GM04503 (cell line): ENCODE data around the gene ZNF764.
"Not testable (repeated sequence)": the region's sequence is repeated elsewhere in the genome, so short reads cannot be mapped to it uniquely, and the experiment has no call there.

ENCODE experiments used
- DNase-seq: peaks from one replicate; pipeline ENCODE4 v3.0.0-alpha.2; 2012; ENCODE audit warnings: low read depth

The ZNF764 gene

DNA sequence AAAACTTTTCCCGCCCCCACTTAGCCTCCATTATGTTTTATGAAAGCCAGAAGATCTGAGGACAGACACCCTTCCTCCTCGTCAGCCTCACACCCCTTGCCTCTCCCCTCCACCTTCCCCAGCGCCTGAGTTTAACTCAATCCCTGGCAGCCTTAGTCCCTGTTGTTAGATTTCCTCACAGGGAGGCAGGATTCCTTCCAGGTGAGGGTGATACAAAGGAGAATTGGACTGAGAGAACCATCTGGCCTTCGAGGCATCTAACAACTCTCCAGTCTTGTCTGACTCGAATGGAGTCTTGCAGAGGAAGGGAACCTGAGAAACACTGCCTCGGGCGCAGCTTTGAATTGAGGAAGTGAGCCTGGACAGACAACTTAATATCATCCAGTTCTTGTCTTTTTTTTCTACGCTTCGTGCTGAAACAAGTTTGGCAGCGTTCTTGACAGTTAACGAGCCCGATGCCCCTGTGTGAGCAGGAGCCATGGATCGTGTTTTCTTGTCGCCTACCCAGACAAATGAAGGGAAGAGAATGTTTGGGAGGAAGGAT, 30.5 kb downstream of the ZNF764 start:
- DNase-seq, result no peak

- DNase-seq, result peak; percentile 82
These were observed 31.1 kb downstream of the ZNF764 start for GRCh38 chr16:30526823-30527634.

GRCh38 chr16:30526137-30526822, 31.9 kb downstream of the ZNF764 start, which contains the start of gene ZNF768:
Gene ZNF768, minus strand, starts transcription at chr16:30526566. Its CDS starts 153 bp downstream, at chr16:30526413.
- no peak for DNase-seq

DNA sequence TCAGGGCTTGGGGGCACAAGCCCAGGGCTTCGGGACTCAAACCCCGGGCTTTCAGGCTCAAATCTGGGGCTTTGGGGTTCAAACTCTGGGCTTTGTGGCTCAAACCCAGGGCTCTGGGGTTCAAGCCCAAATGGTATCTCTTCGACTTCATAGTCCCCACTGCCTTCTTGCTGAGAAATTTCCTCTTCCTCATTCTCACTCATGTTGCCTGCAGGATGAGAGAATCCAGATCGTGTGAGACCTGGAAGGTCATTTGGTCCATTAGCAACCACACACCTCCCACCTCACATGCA, 32.4 kb downstream of the ZNF764 start:
- DNase-seq, result no peak

DNA sequence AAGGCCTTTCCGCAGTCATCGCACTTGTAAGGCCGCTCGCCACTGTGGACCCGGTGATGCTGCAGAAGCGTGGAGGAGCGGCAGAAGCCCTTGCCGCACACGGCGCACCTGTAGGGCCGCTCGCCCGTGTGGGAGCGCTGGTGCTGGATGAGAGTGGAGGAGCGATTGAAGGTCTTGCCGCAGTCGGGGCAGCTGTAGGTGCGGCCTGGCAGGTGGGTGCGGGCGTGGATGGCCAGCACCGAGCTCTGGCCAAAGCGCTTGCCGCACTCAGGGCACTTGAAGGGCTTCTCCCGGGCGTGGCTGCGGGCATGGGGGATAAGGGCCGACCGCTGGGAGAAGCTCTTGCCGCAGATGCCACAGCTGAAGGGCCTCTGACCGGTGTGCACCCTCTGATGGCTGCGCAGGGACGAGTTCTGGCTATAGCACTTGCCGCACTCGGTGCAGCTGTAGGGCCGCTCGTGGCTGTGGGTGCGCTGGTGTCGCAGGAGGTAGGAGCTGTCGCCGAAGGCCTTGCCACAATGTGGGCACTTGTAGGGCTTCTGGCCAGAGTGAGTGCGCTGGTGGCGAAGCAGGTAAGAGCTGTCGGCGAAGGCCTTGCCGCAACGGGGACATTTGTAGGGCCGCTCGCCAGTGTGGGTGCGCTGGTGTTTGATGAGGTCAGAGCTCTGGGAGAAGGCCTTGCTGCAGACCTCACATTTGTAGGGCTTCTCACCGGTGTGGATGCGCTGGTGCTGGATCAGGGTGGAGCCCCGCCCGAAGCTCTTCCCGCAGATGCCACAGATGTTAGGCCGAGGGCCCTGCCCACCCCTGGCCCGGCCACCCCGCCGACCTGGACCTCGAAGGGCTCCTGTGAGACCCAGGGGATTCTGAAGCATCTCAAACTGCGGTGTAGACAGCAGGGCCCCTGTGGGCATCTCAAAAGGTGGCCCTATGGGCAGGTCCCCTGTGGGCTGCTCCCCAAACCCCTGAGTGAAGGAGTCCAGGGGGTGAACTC, 33.3 kb downstream of the ZNF764 start:
- no peak for DNase-seq

- DNase-seq, result no peak
These were observed 34.2 kb downstream of the ZNF764 start for GRCh38 chr16:30523768-30524574.

GRCh38 chr16:30522702-30523463, 35.3 kb downstream of the ZNF764 start:
- DNase-seq, result not testable (repeated sequence)

GRCh38 chr16:30521873-30522641, 36.1 kb downstream of the ZNF764 start:
- DNase-seq, result no peak

DNA sequence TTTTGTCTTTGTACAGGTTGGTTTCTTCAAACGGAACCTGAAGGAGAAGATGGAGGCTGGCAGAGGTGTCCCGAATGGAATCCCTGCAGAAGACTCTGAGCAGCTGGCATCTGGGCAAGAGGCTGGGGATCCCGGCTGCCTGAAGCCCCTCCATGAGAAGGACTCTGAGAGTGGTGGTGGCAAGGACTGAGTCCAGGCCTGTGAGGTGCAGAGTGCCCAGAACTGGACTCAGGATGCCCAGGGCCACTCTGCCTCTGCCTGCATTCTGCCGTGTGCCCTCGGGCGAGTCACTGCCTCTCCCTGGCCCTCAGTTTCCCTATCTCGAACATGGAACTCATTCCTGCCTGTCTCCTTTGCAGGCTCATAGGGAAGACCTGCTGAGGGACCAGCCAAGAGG, 36.7 kb downstream of the ZNF764 start:
- no peak for DNase-seq

DNA sequence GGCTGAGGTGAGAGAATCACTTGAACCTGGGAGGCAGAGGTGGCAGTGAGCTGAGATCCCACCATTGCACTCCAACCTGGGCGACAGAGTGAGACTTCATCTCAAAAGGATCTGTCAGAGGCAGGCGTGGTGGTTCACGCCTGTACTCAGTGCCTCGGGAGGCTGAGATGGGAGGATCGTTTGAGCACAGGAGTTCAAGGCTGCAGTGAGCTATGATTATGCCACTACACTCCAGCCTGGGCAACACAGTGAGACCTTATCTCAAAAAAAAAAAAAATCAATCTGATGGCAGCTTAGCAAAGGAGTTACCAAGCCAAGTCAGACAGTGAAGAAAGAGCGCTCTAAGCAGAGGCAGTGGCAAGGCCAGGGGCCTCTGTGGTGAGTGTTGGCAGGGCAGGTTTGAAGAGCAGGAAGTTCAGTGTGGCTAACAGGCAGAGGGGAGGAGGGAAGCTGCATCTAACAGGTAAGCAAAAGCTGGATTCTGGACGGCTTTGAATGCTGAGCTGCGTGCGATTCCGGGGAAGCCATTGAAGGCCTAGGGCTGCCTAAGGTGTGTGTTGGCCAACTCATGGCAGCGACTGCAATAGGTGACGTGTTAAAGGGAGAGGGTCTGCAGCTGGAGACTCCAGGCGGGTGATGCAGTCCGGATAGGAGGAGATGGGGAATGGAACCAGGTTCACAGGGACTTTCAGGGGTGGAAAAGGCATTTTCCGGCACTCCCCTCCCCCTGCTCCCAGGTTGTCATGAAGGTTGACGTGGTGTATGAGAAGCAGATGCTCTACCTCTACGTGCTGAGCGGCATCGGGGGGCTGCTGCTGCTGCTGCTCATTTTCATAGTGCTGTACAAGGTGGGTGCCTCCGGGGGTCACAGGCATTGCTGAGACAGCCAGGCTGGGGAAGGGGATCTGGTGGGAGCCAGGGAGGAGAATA, 38.8 kb downstream of the ZNF764 start:
- no peak for DNase-seq

- no peak for DNase-seq
These were observed 39.6 kb downstream of the ZNF764 start for GRCh38 chr16:30518552-30518951.

GRCh38 chr16:30515275-30515674, 42.9 kb downstream of the ZNF764 start:
- no peak for DNase-seq

DNA sequence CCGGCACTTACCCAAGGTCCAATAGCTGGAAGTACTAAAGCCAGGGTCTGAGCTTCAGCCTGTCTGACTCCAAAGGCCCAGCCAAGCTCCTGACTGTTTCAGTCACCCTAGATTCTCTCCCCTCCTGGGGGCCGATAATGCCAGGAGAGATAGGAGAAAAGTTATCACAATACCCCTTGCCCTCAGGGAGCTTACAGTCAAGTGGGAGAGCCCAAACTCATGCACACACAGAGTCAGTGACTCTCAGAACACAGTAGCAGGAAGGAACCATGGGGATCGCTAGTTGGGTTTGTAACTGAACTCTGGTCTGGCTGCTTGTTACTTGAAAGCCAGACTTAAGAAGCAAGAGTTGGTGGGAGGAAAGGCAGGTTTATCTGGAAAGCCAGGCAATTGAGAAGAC, 46.7 kb downstream of the ZNF764 start:
- DNase-seq, result no peak

GRCh38 chr16:30510376-30510938, 47.7 kb downstream of the ZNF764 start:
- no peak for DNase-seq

- no peak for DNase-seq
These were observed 49.0 kb downstream of the ZNF764 start for GRCh38 chr16:30509081-30509765.
